ENCODE measurements around the gene CPA5. TPM values are rescaled to one million over a fixed set of nuclear protein-coding genes. Genes with fewer than 3 reads are reported as not detected.

Gene CPA5
- total and polyA plus RNA-seq, 8 donors, result 0.09 to 0.35 (median 0.20) TPM; not detected in 4

GRCh38 chr7:130358471-130358870, 13.9 kb downstream of the CPA5 start:
- ATAC-seq (no peak), DNase-seq (no peak), FAIRE-seq (no peak)
- 95 to 98% methylated on average over 4 of the region's 4 CpGs for WGBS, 2 donors
- Histone ChIP-seq H3K4me1 (peaks cover 0 to 4% (median 0%) of the 10 kb centered on the region in 3 donors), H3K27me3 (no peaks in the 10 kb centered on the region), H3K27ac (no peak overlapping the region), H3K4me3 (no peak overlapping the region), H3K9me3 (no peaks in the 10 kb centered on the region), H3K36me3 (no peaks in the 10 kb centered on the region)
- intact Hi-C loops (cut with DNase I), result no loop called here
- no peak for TF ChIP-seq CTCF (IDR thresholded peaks at IDR 0.05)

GRCh38 chr7:130359276-130359857, 14.8 kb downstream of the CPA5 start:
- 97% methylated on average over 5 of the region's 5 CpGs for WGBS, 2 donors
- intact Hi-C loops (cut with DNase I), result no loop called here
- no peak for ATAC-seq

GRCh38 chr7:130360518-130360917, 15.9 kb downstream of the CPA5 start:
- H3K4me3 ChIP-seq, result no peak overlapping the region
- ATAC-seq (no peak), DNase-seq (no peak), FAIRE-seq (no peak)
- intact Hi-C loops (cut with DNase I), result loop anchor here in 1 of 3 donors (10.0 kb wide), 1 partner anchor 66 kb away; the partner anchor contains the start of gene CPA4
- WGBS, 2 donors, result 95 to 98% methylated on average over 3 of the region's 3 CpGs
- TF ChIP-seq CTCF (IDR thresholded peaks at IDR 0.05), result no peak
- no peak overlapping the region for H3K27ac ChIP-seq
- peaks cover 13 to 18% (median 14%) of the 10 kb centered on the region in 3 donors for H3K4me1 ChIP-seq
- no peaks in the 10 kb centered on the region for H3K36me3 ChIP-seq
- H3K27me3 ChIP-seq, result no peaks in the 10 kb centered on the region
- no peaks in the 10 kb centered on the region for H3K9me3 ChIP-seq

More at GRCh38 chr7:130359276-130359857, 14.8 kb downstream of the CPA5 start:
- H3K27me3 ChIP-seq, result no peaks in the 10 kb centered on the region
- DNase-seq (no peak), FAIRE-seq (no peak)
- H3K4me3 ChIP-seq, result no peak overlapping the region
- no peaks in the 10 kb centered on the region for H3K9me3 ChIP-seq
- H3K4me1 ChIP-seq, result peaks cover 2 to 6% (median 3%) of the 10 kb centered on the region in 3 donors
- no peak for TF ChIP-seq CTCF (IDR thresholded peaks at IDR 0.05)
- no peaks in the 10 kb centered on the region for H3K36me3 ChIP-seq
- H3K27ac ChIP-seq, result no peak overlapping the region

GRCh38 chr7:130361681-130362080, 17.1 kb downstream of the CPA5 start:
- 95 to 98% methylated on average over 7 of the region's 7 CpGs for WGBS, 2 donors
- Histone ChIP-seq H3K4me3 (no peak overlapping the region), H3K27ac (no peak overlapping the region), H3K9me3 (no peaks in the 10 kb centered on the region), H3K27me3 (no peaks in the 10 kb centered on the region), H3K36me3 (no peaks in the 10 kb centered on the region), H3K4me1 (peaks cover 14 to 27% (median 21%) of the 10 kb centered on the region in 3 donors)
- no peak for DNase-seq
- TF ChIP-seq CTCF (IDR thresholded peaks at IDR 0.05), result no peak
- intact Hi-C loops (cut with DNase I), result loop anchor here in 1 of 3 donors (10.0 kb wide), 1 partner anchor 67 kb away; the partner anchor contains the start of gene CPA4
- no peak for FAIRE-seq
- ATAC-seq, result no peak

- intact Hi-C loops (cut with DNase I), result loop anchor here in 1 of 3 donors (10.0 kb wide), 1 partner anchor 68 kb away; the partner anchor contains the start of gene CPA4
- H3K36me3 ChIP-seq, result no peaks in the 10 kb centered on the region
- no peak for TF ChIP-seq CTCF (IDR thresholded peaks at IDR 0.05)
- FAIRE-seq, result no peak
- no peaks in the 10 kb centered on the region for H3K27me3 ChIP-seq
- no peak for DNase-seq
- H3K4me1 ChIP-seq, result peaks cover 14 to 24% (median 21%) of the 10 kb centered on the region in 3 donors
- no peak overlapping the region for H3K4me3 ChIP-seq
- ATAC-seq, result no peak
- H3K9me3 ChIP-seq, result no peaks in the 10 kb centered on the region
- 95% methylated on average over 10 of the region's 10 CpGs for WGBS, 2 donors
- H3K27ac ChIP-seq, result no peak overlapping the region
Measured at GRCh38 chr7:130362251-130362816, 17.7 kb downstream of the CPA5 start.

All from pancreas (tissue), 10 donors.